GM19328 (cell line): ENCODE results near the gene PHLPP1.

Experiments
- ATAC-seq: cut with Tn5 transposase; IDR thresholded peaks from one replicate; pipeline ENCODE4 v1.9.1; 2021; ENCODE audit warnings: mild to moderate bottlenecking, moderate library complexity; ENCODE audit not compliant: unreplicated experiment

Gene PHLPP1

GRCh38 chr18:62974928-62975675 lies 259.8 kb downstream of the PHLPP1 start:
- no peak for ATAC-seq

- no peak for ATAC-seq
These were observed 260.4 kb downstream of the PHLPP1 start for GRCh38 chr18:62975785-62976184.

GRCh38 chr18:62976227-62976626 lies 260.9 kb downstream of the PHLPP1 start:
- ATAC-seq = no peak

GRCh38 chr18:62977512-62977911 lies 262.2 kb downstream of the PHLPP1 start:
- ATAC-seq = no peak

DNA sequence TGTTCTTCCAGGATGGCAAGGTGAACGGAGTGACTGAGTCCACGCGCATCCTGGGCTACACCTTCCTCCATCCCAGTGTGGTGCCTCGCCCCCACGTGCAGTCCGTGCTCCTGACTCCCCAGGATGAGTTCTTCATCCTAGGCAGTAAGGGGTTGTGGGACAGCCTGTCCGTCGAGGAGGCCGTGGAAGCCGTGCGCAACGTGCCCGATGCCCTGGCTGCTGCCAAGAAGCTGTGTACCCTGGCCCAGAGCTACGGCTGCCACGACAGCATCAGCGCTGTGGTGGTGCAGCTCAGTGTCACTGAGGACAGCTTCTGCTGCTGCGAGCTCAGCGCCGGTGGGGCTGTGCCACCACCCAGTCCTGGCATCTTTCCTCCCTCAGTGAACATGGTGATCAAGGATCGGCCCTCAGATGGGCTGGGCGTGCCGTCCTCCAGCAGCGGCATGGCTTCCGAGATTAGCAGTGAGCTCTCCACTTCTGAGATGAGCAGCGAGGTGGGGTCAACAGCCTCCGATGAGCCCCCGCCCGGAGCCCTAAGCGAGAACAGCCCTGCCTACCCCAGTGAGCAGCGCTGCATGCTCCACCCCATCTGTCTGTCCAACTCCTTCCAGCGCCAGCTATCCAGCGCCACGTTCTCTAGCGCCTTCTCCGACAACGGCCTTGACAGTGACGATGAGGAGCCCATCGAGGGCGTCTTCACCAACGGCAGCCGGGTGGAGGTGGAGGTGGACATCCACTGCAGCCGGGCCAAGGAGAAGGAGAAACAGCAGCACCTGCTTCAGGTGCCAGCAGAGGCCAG lies 263.1 kb downstream of the PHLPP1 start:
- ATAC-seq = no peak

DNA sequence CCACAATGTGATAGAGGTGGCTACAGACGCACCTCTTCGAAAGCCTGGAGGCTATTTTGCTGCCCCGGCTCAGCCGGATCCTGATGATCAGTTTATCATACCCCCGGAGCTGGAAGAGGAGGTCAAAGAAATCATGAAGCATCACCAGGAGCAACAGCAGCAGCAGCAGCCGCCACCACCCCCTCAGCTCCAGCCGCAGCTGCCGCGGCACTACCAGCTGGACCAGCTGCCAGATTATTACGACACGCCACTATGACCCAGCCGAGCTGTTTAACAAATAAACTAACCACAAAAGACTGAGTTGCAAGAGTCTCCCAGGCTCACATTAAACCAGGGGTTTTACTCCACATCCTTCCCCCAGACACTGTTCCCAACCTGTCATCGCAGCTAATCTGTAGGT lies 263.8 kb downstream of the PHLPP1 start:
- no peak for ATAC-seq

- no peak for ATAC-seq
These were observed 264.6 kb downstream of the PHLPP1 start for GRCh38 chr18:62979900-62980299.

- no peak for ATAC-seq
These were observed 266.2 kb downstream of the PHLPP1 start for GRCh38 chr18:62981566-62981965.

- no peak for ATAC-seq
These were observed 267.4 kb downstream of the PHLPP1 start for GRCh38 chr18:62982600-62983251.

- ATAC-seq = no peak
These were observed 269.4 kb downstream of the PHLPP1 start for GRCh38 chr18:62984656-62985315.

GRCh38 chr18:62986490-62986889 lies 271.1 kb downstream of the PHLPP1 start:
- no peak for ATAC-seq

- ATAC-seq = no peak
These were observed 271.9 kb downstream of the PHLPP1 start for GRCh38 chr18:62987055-62987830.

- no peak for ATAC-seq
These were observed 272.5 kb downstream of the PHLPP1 start for GRCh38 chr18:62987859-62988258.

- no peak for ATAC-seq
These were observed 273.1 kb downstream of the PHLPP1 start for GRCh38 chr18:62988471-62988870.

DNA sequence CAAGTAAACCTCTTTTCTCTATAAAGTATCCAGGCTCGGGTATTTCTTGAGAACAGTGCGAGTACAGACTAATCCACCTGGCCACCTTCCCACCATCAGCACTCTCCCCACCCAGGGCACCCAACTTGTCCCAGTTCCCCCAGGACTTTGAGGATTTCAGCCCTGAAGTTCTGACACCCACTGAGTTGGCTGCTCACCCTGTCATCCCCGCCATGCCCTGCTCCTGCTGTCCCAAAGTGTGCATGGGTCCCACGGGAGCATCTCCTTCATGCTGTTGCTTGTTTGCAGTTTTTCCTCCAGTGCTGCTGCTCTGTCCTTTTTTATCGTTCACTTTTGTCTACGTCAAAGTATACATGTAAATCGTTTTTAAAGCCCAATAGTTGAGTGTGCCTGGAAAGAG lies 273.9 kb downstream of the PHLPP1 start:
- no peak for ATAC-seq

DNA sequence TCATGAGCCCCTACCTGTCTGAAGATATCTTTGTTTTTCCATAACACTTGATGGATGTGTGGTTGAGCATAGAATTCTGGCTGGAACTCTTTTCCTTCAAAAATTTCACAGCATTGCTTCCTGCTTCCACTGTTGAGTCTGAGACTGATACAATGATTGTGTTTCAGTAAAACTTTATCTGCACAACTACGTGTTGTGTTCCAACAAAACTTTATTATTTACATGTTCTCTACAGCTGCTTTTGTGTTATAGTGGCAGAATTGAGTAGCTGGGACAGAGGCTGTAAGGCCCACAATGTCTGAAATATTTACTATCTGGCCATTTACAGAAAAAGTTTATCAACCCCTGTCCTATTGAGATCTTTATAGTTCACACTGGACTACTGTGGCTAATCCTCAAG lies 275.3 kb downstream of the PHLPP1 start:
- ATAC-seq = no peak

GRCh38 chr18:62991389-62991788 lies 276.0 kb downstream of the PHLPP1 start:
- no peak for ATAC-seq

DNA sequence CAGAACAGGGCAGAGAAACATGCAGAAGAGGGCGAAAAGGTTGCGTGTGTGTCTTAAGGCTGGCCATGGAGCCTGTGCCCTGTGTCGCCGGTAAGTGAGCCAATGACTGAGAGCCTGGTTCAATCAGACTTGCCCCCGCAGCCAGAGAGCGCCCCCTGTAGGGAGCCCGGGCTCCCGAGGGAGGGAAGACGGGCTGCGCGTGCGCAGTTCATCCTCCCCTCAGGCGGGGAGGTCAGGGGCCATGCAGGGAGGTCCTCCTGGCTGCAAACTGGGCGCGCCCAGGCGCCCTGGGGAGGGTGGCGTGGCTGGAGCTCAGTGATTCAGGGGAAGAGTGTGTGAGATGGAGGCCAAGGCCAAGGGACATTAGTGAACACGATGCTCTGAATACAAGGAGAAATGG lies 276.6 kb downstream of the PHLPP1 start:
- no peak for ATAC-seq

- ATAC-seq = no peak
These were observed 277.6 kb downstream of the PHLPP1 start for GRCh38 chr18:62992877-62993365.

GRCh38 chr18:62996566-62996965 lies 281.2 kb downstream of the PHLPP1 start:
- ATAC-seq = no peak
